GM12892 (cell line): ENCODE data around the gene PLCH1.

Source experiments
- POLR2A ChIP-seq: IDR thresholded peaks from 2 replicates; pipeline ENCODE4 v1.6.1; 2011; ENCODE audit warnings: low read depth, low read length, control low read depth
- POLR2AphosphoS5 ChIP-seq: IDR thresholded peaks from 2 replicates; pipeline ENCODE4 v1.6.1; 2011; ENCODE audit warnings: low read depth, low read length, control low read depth
- TAF1 ChIP-seq: IDR thresholded peaks from 2 replicates; pipeline ENCODE4 v1.6.1; 2011; ENCODE audit warnings: low read depth, mild to moderate bottlenecking, control low read depth, low read length, borderline replicate concordance

DNA sequence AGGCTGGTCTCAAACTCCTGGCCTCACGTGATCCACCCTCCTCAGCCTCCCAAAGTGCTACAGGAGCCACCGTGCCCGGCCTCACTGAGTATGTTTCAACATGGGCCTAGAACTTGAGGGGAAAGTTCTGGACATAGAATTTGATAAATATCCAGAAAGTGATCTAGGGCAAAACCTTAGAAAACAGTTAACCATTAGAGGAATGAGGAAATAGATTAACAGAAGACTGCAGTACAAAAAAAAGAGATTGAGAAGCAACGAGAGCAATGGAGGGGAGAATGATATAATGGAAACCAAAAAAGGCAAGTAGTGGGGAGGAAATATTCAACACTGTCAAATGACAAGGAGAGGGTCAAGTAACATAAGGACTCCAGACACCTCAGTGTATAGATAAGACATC, 191.5 kb downstream of the PLCH1 start:
- TF ChIP-seq POLR2A: no peak
- TF ChIP-seq POLR2AphosphoS5: no peak
- no peak for TF ChIP-seq TAF1
